ENCODE measurements around the gene ANKS1B. TPM values are rescaled to one million over a fixed set of nuclear protein-coding genes. Genes with fewer than 3 reads are reported as not detected.

ANKS1B gene
- total RNA-seq, 1 experiment from 2014 or later, result 5.6 TPM

Other genes starting within 250 kb of the ANKS1B start
- gene BLTP3B, start 157.9 kb upstream of the ANKS1B start, total RNA-seq (2014; rRNA removed; shearing (Covaris generic); ENCODE audit: low replicate concordance), result 4.6 and 5.7 TPM in 2 replicates
- 19.0 and 26.8 TPM in 2 replicates for gene ACTR6, start 215.9 kb upstream of the ANKS1B start, total RNA-seq (2014; rRNA removed; shearing (Covaris generic); ENCODE audit: low replicate concordance)

All from Caki2 (cell line).